Neural progenitor cell (in vitro differentiated cells): Measurements from ENCODE around the gene PIAS2.

Source experiments
- EZH2 ChIP-seq: fragments of 200-600 bp; sonication (generic); IDR thresholded peaks from 2 replicates; pipeline ENCODE4 v1.6.1; 2017; ENCODE audit warnings: antibody characterized with exemption, mild to moderate bottlenecking, moderate library complexity
- TF ChIP-seq, protein P1 (sequence below): fragments of 200-600 bp; sonication (generic); IDR thresholded peaks from 2 replicates; pipeline ENCODE4 v1.5.1; 2017; ENCODE audit warnings: antibody characterized with exemption, mild to moderate bottlenecking

DNA sequence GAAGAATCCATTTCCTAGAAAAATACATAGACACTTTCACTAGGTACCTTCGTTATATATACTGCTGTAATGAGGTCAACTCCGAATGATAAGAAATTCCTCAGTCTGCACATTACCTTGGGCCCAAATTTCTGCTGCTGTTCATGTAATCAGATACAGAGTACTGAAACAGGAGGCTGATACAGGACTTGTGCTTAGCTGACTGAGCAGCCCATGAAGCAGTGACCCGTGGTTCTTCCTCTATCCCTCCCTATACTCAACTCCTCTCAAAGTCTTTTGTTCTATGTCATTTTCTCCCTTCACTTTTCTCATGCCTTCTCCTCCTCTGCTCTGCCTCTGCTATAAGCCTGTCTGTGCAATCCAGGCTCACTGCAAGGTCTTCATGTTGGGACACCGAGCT lies 102.9 kb downstream of the PIAS2 start:
- TF ChIP-seq, protein P1, sequence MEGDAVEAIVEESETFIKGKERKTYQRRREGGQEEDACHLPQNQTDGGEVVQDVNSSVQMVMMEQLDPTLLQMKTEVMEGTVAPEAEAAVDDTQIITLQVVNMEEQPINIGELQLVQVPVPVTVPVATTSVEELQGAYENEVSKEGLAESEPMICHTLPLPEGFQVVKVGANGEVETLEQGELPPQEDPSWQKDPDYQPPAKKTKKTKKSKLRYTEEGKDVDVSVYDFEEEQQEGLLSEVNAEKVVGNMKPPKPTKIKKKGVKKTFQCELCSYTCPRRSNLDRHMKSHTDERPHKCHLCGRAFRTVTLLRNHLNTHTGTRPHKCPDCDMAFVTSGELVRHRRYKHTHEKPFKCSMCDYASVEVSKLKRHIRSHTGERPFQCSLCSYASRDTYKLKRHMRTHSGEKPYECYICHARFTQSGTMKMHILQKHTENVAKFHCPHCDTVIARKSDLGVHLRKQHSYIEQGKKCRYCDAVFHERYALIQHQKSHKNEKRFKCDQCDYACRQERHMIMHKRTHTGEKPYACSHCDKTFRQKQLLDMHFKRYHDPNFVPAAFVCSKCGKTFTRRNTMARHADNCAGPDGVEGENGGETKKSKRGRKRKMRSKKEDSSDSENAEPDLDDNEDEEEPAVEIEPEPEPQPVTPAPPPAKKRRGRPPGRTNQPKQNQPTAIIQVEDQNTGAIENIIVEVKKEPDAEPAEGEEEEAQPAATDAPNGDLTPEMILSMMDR = no peak
- TF ChIP-seq EZH2 = no peak
